NCI-H146 treated with DMSO at 0.1 percent for 48 hours (cell line): ENCODE results near the gene TAPT1.

Experiments
- DNase-seq: peaks from one replicate; lab custom pipeline; 2025; ENCODE audit not compliant: unreplicated experiment; lab: John Stamatoyannopoulos, UW

The TAPT1 gene

GRCh38 chr4:16139066-16139945 is 87.0 kb downstream of the TAPT1 start:
- no peak for DNase-seq

GRCh38 chr4:16136827-16137226 is 89.4 kb downstream of the TAPT1 start:
- no peak for DNase-seq

GRCh38 chr4:16136311-16136710 is 90.0 kb downstream of the TAPT1 start:
- DNase-seq: no peak

GRCh38 chr4:16133406-16133805 is 92.9 kb downstream of the TAPT1 start:
- no peak for DNase-seq

GRCh38 chr4:16131293-16131692 is 95.0 kb downstream of the TAPT1 start:
- no peak for DNase-seq

- DNase-seq: peak; percentile 99
These were observed 96.9 kb downstream of the TAPT1 start for GRCh38 chr4:16129336-16129735.

- peak; percentile 54 for DNase-seq
These were observed 99.6 kb downstream of the TAPT1 start for GRCh38 chr4:16126714-16127113.

GRCh38 chr4:16125571-16126445 is 100.5 kb downstream of the TAPT1 start:
- DNase-seq: peak; percentile 15

- no peak for DNase-seq
These were observed 102.0 kb downstream of the TAPT1 start for GRCh38 chr4:16124232-16124631.

- peak; percentile 99 for DNase-seq
These were observed 102.8 kb downstream of the TAPT1 start for GRCh38 chr4:16123356-16124084.

- peak; percentile 49 for DNase-seq
These were observed 103.5 kb downstream of the TAPT1 start for GRCh38 chr4:16122784-16123183.

- no peak for DNase-seq
These were observed 104.0 kb downstream of the TAPT1 start for GRCh38 chr4:16122308-16122711.

GRCh38 chr4:16120720-16121119 is 105.6 kb downstream of the TAPT1 start:
- DNase-seq: no peak

GRCh38 chr4:16119981-16120380 is 106.3 kb downstream of the TAPT1 start:
- no peak for DNase-seq

GRCh38 chr4:16118090-16118489 is 108.2 kb downstream of the TAPT1 start:
- DNase-seq: no peak

- DNase-seq: no peak
These were observed 109.1 kb downstream of the TAPT1 start for GRCh38 chr4:16117164-16117563.

- DNase-seq: no peak
These were observed 109.7 kb downstream of the TAPT1 start for GRCh38 chr4:16116493-16116990.

- no peak for DNase-seq
These were observed 110.3 kb downstream of the TAPT1 start for GRCh38 chr4:16116019-16116418.

- no peak for DNase-seq
These were observed 111.7 kb downstream of the TAPT1 start for GRCh38 chr4:16114546-16114945.

GRCh38 chr4:16113741-16114140 is 112.5 kb downstream of the TAPT1 start:
- no peak for DNase-seq

- no peak for DNase-seq
These were observed 114.7 kb downstream of the TAPT1 start for GRCh38 chr4:16111533-16111932.
